Measurements from ENCODE around the gene DNLZ.

Gene DNLZ

DNA sequence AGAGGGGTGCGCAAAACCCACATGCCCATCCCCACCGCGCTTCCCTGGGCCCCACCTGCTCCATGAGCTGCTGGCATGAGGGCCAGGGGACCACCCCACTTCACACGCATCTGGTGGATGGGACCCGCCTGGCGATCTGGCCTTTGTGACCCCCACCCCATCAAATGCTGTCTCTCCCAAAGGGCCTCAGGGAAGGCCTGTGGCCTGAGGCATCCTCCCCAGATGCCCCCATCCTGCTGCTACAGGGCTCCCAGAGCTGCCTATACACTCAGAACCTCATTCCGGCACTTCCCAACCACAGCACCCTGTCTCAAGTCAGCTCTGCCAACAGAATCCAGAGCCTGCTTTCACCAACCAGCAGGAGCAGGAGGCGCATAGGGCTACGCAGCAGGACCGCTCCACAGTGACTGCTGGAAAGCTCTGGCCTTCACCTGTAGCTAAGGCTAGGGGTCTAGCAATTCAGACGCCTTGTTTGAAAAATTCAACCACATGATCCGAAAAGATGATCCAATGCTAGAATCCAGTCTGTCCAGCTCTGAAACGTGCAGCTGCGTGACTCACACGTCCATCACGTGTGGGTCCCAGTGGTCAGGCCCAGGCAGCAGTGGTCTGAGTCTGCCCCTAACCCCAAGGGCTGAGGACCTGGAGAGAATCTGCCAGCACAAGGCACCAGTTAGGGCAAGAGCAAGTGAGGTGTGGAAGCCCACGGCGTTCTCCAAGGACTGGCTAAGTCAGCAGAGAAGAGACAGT is 37.8 kb upstream of the DNLZ start:
- Histone ChIP-seq H2AFZ (no peak overlapping the region), H3K4me1 (no peaks in the 10 kb centered on the region), H3K27me3 (ENCODE audit: control insufficient read depth, insufficient read depth, low read length) (no peaks in the 10 kb centered on the region), H3K27ac (no peak overlapping the region), H3K9ac (no peak overlapping the region), H3K36me3 (ENCODE audit: control insufficient read depth, insufficient read depth, low read length) (no peaks in the 10 kb centered on the region), H3K79me2 (no peaks in the 10 kb centered on the region), H3K9me3 (ENCODE audit: control insufficient read depth, low read length) (no peaks in the 10 kb centered on the region), H3K4me2 (ENCODE audit: low read length) (no peak overlapping the region), H3K4me3 (ENCODE audit: low read depth, low read length) (no peak overlapping the region)
- TF ChIP-seq, protein P1, sequence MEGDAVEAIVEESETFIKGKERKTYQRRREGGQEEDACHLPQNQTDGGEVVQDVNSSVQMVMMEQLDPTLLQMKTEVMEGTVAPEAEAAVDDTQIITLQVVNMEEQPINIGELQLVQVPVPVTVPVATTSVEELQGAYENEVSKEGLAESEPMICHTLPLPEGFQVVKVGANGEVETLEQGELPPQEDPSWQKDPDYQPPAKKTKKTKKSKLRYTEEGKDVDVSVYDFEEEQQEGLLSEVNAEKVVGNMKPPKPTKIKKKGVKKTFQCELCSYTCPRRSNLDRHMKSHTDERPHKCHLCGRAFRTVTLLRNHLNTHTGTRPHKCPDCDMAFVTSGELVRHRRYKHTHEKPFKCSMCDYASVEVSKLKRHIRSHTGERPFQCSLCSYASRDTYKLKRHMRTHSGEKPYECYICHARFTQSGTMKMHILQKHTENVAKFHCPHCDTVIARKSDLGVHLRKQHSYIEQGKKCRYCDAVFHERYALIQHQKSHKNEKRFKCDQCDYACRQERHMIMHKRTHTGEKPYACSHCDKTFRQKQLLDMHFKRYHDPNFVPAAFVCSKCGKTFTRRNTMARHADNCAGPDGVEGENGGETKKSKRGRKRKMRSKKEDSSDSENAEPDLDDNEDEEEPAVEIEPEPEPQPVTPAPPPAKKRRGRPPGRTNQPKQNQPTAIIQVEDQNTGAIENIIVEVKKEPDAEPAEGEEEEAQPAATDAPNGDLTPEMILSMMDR (IDR thresholded peaks at IDR 0.05), result no peak

DNA sequence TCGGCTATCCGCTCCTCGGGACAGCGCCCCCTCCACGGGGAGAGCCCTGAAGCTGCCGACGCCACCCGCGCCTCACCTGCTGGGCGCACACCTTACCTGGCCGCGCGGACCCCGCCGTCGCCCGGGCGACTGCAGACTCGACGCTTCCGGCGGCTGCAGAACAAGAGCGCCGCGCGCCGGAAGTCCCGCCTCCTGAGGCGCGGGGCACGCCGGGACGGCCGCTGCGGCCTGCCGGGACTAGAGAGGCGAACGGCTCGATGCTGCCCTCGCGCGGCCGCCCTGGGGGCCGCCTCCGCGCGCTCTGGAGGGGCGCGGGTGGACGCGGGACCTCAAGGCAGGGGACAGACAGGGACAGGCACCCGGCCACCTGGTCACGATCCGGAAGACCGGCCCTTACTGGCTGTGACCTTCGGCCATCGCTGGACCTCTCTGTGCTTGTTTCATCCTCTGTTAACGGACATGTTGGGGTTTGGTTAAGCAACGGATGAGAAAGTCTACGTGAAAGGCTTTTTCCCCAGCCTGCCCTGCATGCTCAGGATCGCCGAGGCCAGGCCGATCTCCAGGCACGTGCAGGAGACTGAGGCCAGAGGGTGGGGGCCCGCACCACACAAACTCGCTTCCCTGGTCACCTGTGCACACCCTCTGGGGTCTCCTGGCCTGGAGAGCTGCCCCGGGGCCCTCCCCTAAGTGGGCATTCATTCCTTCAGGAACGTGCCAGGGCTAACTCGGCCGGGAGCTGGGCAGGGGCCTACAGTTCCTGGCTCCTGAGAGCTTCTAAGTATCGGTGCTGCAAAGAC is 36.7 kb upstream of the DNLZ start, which contains the start of gene SNAPC4:
Gene SNAPC4 (minus strand): TSS at position 133 of the 797 bp plus-strand sequence. CDS start 1,742 bp downstream, outside the sequence.
- no peaks in the 10 kb centered on the region for H3K9me3 ChIP-seq (ENCODE audit: control insufficient read depth, low read length)
- H3K4me2 ChIP-seq (ENCODE audit: low read length), result peak within 1 kb of the TSS; percentile 92
- H3K4me3 ChIP-seq (ENCODE audit: low read depth, low read length), result peak within 1 kb of the TSS; percentile 69
- TF ChIP-seq, protein P1 (IDR thresholded peaks at IDR 0.05), result peak; percentile 89
- no peaks in the 10 kb centered on the region for H3K36me3 ChIP-seq (ENCODE audit: control insufficient read depth, insufficient read depth, low read length)
- H3K9ac ChIP-seq, result peak within 1 kb of the TSS; percentile 28
- no peaks in the 10 kb centered on the region for H3K4me1 ChIP-seq
- no peaks in the 10 kb centered on the region for H3K27me3 ChIP-seq (ENCODE audit: control insufficient read depth, insufficient read depth, low read length)
- H2AFZ ChIP-seq, result peak within 1 kb of the TSS; percentile 88
- H3K79me2 ChIP-seq, result no peaks in the 10 kb centered on the region
- no peak within 1 kb of the TSS for H3K27ac ChIP-seq

DNA sequence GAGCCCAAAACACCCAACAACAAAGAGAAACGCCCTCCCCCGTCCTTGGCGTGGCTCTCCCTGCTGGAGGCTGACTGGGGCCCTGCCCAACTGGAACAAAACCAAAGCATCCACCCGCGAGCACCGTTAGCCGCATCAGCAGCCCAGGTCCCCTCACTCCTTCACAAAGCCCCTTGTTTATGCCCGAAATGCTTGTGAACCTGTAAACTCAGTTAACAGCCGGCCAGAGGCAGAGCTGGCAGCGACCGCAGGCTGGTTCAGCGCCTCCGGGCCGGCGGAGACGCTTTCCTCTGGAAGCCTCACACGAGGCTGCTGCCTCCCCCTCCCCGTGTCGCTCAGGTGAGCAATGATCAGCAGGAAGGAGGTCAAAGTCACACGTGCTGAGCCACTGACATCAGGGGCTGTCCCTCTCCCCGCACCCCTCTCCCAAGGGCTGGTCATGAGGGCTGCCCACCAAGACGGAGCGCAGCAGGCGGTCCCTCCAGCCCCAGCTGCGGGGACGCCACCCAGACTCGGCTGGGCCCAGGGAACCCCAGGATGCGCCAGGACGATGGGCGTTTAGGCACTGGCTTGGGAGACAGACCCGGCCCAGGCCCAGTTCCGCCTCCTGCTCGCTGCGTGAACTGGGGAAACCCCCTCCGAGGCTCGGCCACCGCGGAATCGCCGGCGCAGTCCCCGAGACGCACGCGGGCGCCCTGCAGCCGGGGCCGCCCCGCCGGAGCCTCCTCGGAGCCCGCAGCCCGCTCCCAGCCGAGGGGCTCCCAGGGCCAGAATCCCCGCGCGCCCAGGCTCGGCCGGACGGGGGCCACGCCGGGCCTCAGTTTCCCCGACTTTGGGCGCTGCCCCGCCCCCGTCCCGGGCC is 35.9 kb upstream of the DNLZ start:
- no peaks in the 10 kb centered on the region for H3K79me2 ChIP-seq
- H3K27ac ChIP-seq, result no peak overlapping the region
- H3K9me3 ChIP-seq (ENCODE audit: control insufficient read depth, low read length), result no peaks in the 10 kb centered on the region
- no peaks in the 10 kb centered on the region for H3K27me3 ChIP-seq (ENCODE audit: control insufficient read depth, insufficient read depth, low read length)
- TF ChIP-seq, protein P1 (IDR thresholded peaks at IDR 0.05), result no peak
- H3K36me3 ChIP-seq (ENCODE audit: control insufficient read depth, insufficient read depth, low read length), result no peaks in the 10 kb centered on the region
- H2AFZ ChIP-seq, result peak overlapping the region; percentile 88
- no peaks in the 10 kb centered on the region for H3K4me1 ChIP-seq
- peak overlapping the region; percentile 69 for H3K4me3 ChIP-seq (ENCODE audit: low read depth, low read length)
- H3K9ac ChIP-seq, result peak overlapping the region; percentile 28
- peak overlapping the region; percentile 92 for H3K4me2 ChIP-seq (ENCODE audit: low read length)

DNA sequence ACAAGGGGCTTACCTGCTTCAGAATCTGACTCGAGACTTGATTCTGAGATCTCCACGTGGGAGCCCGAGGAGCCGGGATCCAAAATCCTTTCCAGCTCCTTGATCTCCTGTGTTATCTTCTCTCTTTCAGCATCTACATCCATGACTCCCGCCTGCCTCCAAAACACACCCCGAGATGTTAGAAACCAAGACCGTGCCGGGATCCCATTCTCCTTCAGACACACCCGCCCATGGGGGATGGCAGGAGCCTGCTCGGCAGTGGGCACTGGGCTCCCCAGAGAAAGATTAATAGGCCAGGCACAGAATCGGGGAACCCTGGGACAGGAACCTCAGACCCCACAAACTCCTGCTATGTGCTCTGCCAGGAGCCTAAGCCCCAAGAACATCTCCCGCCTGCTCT is 34.7 kb upstream of the DNLZ start:
- Histone ChIP-seq H3K4me2 (ENCODE audit: low read length) (no peak overlapping the region), H3K27ac (no peak overlapping the region), H3K27me3 (ENCODE audit: control insufficient read depth, insufficient read depth, low read length) (no peaks in the 10 kb centered on the region), H3K9ac (no peak overlapping the region), H3K9me3 (ENCODE audit: control insufficient read depth, low read length) (no peaks in the 10 kb centered on the region), H3K4me1 (no peaks in the 10 kb centered on the region), H2AFZ (no peak overlapping the region), H3K4me3 (ENCODE audit: low read depth, low read length) (no peak overlapping the region), H3K79me2 (no peaks in the 10 kb centered on the region), H3K36me3 (ENCODE audit: control insufficient read depth, insufficient read depth, low read length) (no peaks in the 10 kb centered on the region)
- TF ChIP-seq, protein P1 (IDR thresholded peaks at IDR 0.05), result no peak
